ENCODE measurements around the gene RFX8.

- TF ChIP-seq CTCF (IDR thresholded peaks at IDR 0.05 in 2 of 3, conservative IDR thresholded peaks at IDR 0.05 in 1 of 3; ENCODE audit: control insufficient read depth in 2 of 3, extremely low read depth in 1 of 3, insufficient read depth in 1 of 3, low read depth in 3 of 3, low read length in 3 of 3) (no peak), RAD21 (IDR thresholded peaks at IDR 0.05; ENCODE audit: insufficient read depth, low read depth, low read length) (no peak), ZNF24 (IDR thresholded peaks at IDR 0.05) (no peak), SRF (IDR thresholded peaks at IDR 0.05; ENCODE audit: low read depth in 2 of 2, low read length in 2 of 2) (no peak), ELK1 (IDR thresholded peaks at IDR 0.05; ENCODE audit: low read depth, low read length) (no peak), POLR2A (IDR thresholded peaks at IDR 0.05; ENCODE audit: low read depth, low read length) (no peak)
- TF ChIP-seq, protein P1, sequence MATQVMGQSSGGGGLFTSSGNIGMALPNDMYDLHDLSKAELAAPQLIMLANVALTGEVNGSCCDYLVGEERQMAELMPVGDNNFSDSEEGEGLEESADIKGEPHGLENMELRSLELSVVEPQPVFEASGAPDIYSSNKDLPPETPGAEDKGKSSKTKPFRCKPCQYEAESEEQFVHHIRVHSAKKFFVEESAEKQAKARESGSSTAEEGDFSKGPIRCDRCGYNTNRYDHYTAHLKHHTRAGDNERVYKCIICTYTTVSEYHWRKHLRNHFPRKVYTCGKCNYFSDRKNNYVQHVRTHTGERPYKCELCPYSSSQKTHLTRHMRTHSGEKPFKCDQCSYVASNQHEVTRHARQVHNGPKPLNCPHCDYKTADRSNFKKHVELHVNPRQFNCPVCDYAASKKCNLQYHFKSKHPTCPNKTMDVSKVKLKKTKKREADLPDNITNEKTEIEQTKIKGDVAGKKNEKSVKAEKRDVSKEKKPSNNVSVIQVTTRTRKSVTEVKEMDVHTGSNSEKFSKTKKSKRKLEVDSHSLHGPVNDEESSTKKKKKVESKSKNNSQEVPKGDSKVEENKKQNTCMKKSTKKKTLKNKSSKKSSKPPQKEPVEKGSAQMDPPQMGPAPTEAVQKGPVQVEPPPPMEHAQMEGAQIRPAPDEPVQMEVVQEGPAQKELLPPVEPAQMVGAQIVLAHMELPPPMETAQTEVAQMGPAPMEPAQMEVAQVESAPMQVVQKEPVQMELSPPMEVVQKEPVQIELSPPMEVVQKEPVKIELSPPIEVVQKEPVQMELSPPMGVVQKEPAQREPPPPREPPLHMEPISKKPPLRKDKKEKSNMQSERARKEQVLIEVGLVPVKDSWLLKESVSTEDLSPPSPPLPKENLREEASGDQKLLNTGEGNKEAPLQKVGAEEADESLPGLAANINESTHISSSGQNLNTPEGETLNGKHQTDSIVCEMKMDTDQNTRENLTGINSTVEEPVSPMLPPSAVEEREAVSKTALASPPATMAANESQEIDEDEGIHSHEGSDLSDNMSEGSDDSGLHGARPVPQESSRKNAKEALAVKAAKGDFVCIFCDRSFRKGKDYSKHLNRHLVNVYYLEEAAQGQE (IDR thresholded peaks at IDR 0.05; ENCODE audit: low read depth, low read length), result no peak
These were observed 806 bp downstream of the RFX8 start for GRCh38 chr2:101473911-101474701.

Data from GM12878 (cell line).